Measurements from ENCODE around the gene PLEKHA5. TPM values are rescaled to one million over a fixed set of nuclear protein-coding genes. Genes with fewer than 3 reads are reported as not detected.

PLEKHA5 gene
- total RNA-seq, 1 experiment from 2014 or later, result 14.0 TPM

DNA sequence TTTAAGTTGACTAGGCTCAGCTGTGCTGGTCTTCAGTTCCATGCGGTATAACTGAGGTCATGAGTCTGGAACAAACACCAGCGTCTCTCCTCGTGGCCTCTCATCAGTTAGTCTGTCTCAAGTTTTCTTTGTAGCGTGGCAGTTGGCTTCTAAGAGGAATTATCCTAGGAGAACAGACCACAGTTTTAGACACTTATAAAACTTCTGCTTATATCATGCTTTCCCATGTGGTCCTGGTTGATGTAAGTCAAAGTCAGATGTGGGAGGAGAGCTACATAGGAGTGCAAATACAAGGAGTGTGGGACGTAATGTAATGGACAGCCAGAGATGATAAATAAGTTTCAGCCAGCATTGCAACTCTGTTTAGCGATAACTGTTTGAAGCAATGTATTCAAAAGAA is 14.8 kb downstream of the PLEKHA5 start:
- Histone ChIP-seq H3K9me3 (ENCODE audit: low read depth, low read length, poor library complexity, severe bottlenecking) (no peaks in the 10 kb centered on the region), H3K4me1 (ENCODE audit: insufficient read depth, low read length, poor library complexity, severe bottlenecking) (no peaks in the 10 kb centered on the region), H3K4me3 (ENCODE audit: low read depth, low read length, poor library complexity, severe bottlenecking) (no peak overlapping the region), H3K36me3 (ENCODE audit: insufficient read depth, low read length, poor library complexity, severe bottlenecking) (no peaks in the 10 kb centered on the region), H3K27me3 (replicated peaks; ENCODE audit: insufficient read depth, low read depth, low read length, poor library complexity) (no peaks in the 10 kb centered on the region), H3K27ac (ENCODE audit: low read depth, low read length, poor library complexity, severe bottlenecking) (no peak overlapping the region)
- TF ChIP-seq CTCF (conservative IDR thresholded peaks at IDR 0.05; ENCODE audit: low read depth, low read length) (no peak), EZH2 (IDR thresholded peaks at IDR 0.05; ENCODE audit: borderline replicate concordance, low read depth, low read length, poor library complexity, severe bottlenecking) (no peak)
- BruUV-seq (replicated peaks), result no TSS peak
- CTCF ChIA-PET, result no interaction called here
- intact Hi-C loops (cut with micrococcal nuclease; ENCODE audit: unreplicated experiment), result no loop called here
- no peak for DNase-seq (ENCODE audit: low spot score)
- POLR2A ChIA-PET (ENCODE audit: low non-redundant PET), result no interaction called here

DNA sequence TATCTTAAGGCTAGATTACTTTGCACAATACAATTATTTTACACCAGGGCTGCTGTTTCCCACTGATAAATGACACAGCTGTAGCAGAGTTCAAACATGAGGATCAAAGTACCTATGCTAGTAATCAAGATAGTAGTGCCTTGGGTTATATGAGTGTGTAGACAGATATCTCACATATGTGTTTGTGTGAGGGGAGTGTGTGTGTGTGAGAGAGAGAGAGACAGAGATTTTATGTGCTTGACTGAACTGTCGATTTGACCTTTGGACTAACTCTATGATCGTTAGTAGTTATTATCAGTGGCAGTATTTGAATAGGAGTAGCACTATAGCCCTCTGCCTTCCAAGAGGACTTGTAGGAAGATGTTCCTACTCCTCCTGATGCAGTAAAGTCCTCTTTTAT is 15.5 kb downstream of the PLEKHA5 start:
- no peaks in the 10 kb centered on the region for H3K27me3 ChIP-seq (replicated peaks; ENCODE audit: insufficient read depth, low read depth, low read length, poor library complexity)
- ChIA-PET CTCF (no interaction called here), POLR2A (ENCODE audit: low non-redundant PET) (no interaction called here)
- TF ChIP-seq CTCF (conservative IDR thresholded peaks at IDR 0.05; ENCODE audit: low read depth, low read length) (no peak), EZH2 (IDR thresholded peaks at IDR 0.05; ENCODE audit: borderline replicate concordance, low read depth, low read length, poor library complexity, severe bottlenecking) (no peak)
- H3K4me3 ChIP-seq (ENCODE audit: low read depth, low read length, poor library complexity, severe bottlenecking), result no peak overlapping the region
- intact Hi-C loops (cut with micrococcal nuclease; ENCODE audit: unreplicated experiment), result no loop called here
- H3K36me3 ChIP-seq (ENCODE audit: insufficient read depth, low read length, poor library complexity, severe bottlenecking), result no peaks in the 10 kb centered on the region
- H3K9me3 ChIP-seq (ENCODE audit: low read depth, low read length, poor library complexity, severe bottlenecking), result no peaks in the 10 kb centered on the region
- DNase-seq (ENCODE audit: low spot score), result no peak
- no peak overlapping the region for H3K27ac ChIP-seq (ENCODE audit: low read depth, low read length, poor library complexity, severe bottlenecking)
- BruUV-seq (replicated peaks), result no TSS peak
- no peaks in the 10 kb centered on the region for H3K4me1 ChIP-seq (ENCODE audit: insufficient read depth, low read length, poor library complexity, severe bottlenecking)

- POLR2A ChIA-PET (ENCODE audit: low non-redundant PET), result no interaction called here
- intact Hi-C loops (cut with micrococcal nuclease; ENCODE audit: unreplicated experiment), result no loop called here
- H3K4me3 ChIP-seq (ENCODE audit: low read depth, low read length, poor library complexity, severe bottlenecking), result no peak overlapping the region
- TF ChIP-seq CTCF (conservative IDR thresholded peaks at IDR 0.05; ENCODE audit: low read depth, low read length) (no peak), EZH2 (IDR thresholded peaks at IDR 0.05; ENCODE audit: borderline replicate concordance, low read depth, low read length, poor library complexity, severe bottlenecking) (no peak)
- no peaks in the 10 kb centered on the region for H3K36me3 ChIP-seq (ENCODE audit: insufficient read depth, low read length, poor library complexity, severe bottlenecking)
- H3K27me3 ChIP-seq (replicated peaks; ENCODE audit: insufficient read depth, low read depth, low read length, poor library complexity), result no peaks in the 10 kb centered on the region
- no peaks in the 10 kb centered on the region for H3K4me1 ChIP-seq (ENCODE audit: insufficient read depth, low read length, poor library complexity, severe bottlenecking)
- BruUV-seq (replicated peaks), result no TSS peak
- CTCF ChIA-PET, result no interaction called here
- no peak for DNase-seq (ENCODE audit: low spot score)
- H3K9me3 ChIP-seq (ENCODE audit: low read depth, low read length, poor library complexity, severe bottlenecking), result no peaks in the 10 kb centered on the region
- H3K27ac ChIP-seq (ENCODE audit: low read depth, low read length, poor library complexity, severe bottlenecking), result no peak overlapping the region
These were observed 19.3 kb downstream of the PLEKHA5 start for GRCh38 chr12:19148860-19149259.

All from A673 (cell line).